Endometrial microvascular endothelial cells (primary cell): ENCODE measurements around the gene WRNIP1. TPM values are rescaled to one million over a fixed set of nuclear protein-coding genes. Genes with fewer than 3 reads are reported as not detected.

Experiments used
- in situ Hi-C: cut with HindIII; loops from 2 replicates; pipeline ENCODE4 v1.10.0; 2017; ENCODE audit warnings: low sequenced_read_pairs, low pct_unique_long_range_greater_than_20kb; ENCODE audit errors: inconsistent ontology term
- total RNA-seq: library from RNA; depleted of rRNA; stranded (reverse); fragments of >200 nt; gene quantifications from one replicate; pipeline ENCODE4 v1.2.3, GENCODE V29; 2015; ENCODE audit errors: inconsistent ontology term

Gene WRNIP1
- total RNA-seq, 1 donor from 2014 or later, result 61.1 TPM

- in situ Hi-C loops, result no loop called here
These were observed 12.1 kb downstream of the WRNIP1 start for GRCh38 chr6:2777249-2777648.

DNA sequence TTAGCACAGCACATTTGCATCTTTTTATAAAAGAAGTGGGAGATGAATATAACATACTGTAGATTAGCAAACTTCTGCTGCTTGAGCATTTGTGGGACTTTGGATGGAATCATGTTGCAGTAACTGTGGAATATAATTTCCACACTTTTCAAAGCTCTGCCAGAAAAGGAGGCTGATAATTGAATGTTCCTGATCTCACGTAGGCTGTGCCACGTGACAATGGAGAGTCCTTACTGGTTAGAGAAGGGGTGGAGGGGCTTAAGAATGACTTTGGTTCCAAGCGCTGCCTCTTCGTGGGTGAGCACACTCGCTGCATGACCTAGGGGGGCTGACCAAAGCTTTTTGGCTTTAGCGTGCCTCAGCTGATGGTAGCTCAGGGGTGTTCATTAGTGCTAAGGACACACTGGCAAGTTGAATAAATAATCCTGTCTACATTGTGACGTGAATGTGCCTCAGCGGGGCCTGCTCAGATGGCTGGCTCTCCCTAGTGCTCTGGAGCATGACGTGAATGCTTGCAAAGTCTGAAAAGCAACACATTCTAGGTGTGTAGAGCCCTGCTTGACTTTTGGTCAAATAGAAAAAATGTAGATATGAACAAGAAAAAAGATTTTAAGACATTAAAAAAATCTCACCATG lies 15.0 kb downstream of the WRNIP1 start:
- in situ Hi-C loops, result no loop called here

GRCh38 chr6:2781685-2782355 lies 16.6 kb downstream of the WRNIP1 start:
- in situ Hi-C loops, result no loop called here

DNA sequence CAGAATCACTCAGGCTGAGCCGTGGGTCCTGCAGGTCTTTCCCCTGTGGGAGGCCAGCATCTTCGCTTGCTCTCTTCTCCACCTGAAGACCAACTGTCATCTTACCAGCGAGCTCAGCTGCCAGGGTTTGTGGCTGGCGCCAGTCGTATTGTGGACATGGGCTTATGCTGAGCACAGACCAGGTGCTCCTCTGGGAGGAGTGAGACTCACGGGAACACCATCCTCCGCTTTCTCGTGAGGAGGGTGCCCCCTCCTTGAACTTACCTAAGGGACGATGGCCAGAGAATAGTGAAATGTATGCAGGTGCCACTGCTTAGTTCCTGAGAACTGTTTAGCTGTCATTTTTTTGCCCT lies 17.1 kb downstream of the WRNIP1 start:
- in situ Hi-C loops, result no loop called here

GRCh38 chr6:2782825-2783187 lies 17.6 kb downstream of the WRNIP1 start:
- in situ Hi-C loops, result no loop called here

DNA sequence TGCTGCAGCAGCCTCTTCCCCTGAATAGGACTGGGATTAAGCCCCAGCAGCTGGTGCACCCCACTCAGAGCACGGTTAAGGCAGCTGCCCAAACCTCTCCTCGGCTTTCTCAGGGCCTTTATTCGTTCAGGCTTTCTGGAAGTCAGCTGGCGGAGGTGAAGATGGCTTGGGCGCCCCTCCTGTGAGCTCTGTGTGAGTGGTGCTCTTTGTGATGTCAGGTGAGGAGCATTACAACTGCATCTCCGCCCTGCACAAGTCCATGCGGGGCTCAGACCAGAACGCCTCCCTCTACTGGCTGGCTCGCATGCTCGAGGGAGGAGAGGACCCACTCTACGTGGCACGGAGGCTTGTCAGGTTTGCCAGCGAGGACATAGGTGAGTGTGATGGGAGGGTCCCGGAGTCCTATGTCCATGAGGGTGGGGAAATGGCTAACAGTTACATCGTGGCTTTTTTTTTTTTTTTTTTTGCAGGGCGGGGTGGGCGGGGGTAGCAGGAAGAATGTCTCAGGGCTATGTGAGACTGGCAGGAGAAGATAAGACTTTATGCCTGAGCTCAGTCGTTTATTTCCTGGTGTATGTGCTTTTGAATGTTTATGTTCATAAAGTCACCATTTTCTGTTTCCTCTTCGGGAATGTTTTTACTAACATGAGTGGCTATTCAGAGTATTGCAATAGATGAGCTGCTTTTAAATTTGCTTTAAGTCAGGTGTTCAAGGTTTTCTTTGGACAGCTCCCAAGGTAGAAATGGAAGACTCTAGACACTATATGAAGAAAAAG lies 18.2 kb downstream of the WRNIP1 start:
- in situ Hi-C loops, result no loop called here

DNA sequence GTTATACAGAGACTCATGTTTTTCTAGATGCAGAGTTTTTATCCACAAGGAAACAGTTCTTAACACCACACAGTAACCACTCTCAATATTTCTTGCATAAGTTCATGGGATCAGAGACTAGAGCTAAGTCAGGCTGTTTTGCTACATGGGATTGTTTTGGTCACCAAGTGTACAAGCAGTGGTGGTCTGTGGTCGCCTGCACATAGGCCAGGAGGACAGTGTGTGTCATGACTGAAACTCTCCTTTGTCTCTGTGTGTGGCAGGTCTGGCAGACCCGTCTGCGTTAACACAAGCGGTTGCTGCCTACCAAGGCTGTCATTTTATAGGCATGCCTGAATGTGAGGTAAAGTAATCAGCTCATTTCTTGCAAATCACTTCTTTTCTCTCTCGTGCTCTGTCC lies 18.9 kb downstream of the WRNIP1 start:
- in situ Hi-C loops, result no loop called here

DNA sequence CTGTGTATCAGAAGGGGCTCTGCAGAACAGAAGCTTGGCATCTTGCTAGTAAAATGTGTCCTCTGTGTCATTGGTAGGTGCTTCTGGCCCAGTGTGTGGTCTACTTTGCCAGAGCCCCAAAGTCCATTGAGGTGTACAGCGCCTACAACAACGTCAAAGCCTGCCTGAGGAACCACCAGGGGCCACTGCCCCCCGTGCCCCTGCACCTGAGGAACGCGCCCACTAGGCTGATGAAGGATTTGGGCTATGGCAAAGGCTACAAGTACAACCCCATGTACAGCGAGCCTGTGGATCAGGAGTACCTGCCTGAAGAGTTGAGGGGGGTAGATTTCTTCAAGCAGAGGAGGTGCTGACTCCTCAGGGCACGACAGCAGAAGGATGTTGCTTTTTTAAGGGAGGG lies 19.7 kb downstream of the WRNIP1 start:
- in situ Hi-C loops, result no loop called here

GRCh38 chr6:2786269-2786668 lies 21.1 kb downstream of the WRNIP1 start:
- in situ Hi-C loops, result no loop called here

DNA sequence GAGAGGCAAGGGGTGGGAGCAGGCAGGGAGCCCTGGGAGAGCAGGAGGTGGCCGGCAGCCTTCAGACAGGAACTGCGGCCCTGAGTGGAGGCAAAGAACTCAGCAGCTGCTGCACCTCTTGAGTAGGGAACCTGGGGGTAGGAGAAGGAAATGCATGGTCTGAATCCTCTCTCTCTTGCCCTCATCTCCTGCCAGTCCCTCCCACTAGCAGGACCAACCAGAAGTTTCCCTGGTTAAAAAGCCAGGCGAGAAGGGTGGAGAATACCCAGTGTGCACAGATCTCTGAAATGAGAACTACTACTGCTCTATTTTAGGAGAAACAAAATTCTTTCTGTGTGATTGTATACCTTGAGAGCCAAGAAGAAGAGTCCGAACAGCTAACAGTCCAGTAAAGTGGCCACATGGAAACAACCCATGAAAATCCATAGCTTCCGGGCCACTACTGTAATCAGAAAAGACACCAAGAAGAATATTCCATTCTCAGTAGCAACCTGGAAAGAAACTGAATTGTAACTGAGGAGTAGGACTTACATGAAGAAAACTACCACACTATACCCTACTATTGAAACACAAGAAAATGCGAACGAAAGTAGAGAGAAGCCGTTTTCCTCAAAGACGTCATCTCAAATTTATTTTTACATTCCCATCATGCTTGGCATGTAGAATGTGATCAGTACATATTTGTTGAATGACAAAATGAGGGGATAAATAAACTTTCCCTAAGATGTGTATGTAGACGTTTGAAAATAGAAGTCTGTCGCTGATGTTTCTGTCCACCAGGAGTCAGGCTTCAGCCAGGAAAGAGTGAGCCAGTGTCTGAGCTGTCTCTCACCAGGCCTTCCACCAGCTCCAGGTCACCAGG lies 25.6 kb downstream of the WRNIP1 start:
- in situ Hi-C loops, result no loop called here

DNA sequence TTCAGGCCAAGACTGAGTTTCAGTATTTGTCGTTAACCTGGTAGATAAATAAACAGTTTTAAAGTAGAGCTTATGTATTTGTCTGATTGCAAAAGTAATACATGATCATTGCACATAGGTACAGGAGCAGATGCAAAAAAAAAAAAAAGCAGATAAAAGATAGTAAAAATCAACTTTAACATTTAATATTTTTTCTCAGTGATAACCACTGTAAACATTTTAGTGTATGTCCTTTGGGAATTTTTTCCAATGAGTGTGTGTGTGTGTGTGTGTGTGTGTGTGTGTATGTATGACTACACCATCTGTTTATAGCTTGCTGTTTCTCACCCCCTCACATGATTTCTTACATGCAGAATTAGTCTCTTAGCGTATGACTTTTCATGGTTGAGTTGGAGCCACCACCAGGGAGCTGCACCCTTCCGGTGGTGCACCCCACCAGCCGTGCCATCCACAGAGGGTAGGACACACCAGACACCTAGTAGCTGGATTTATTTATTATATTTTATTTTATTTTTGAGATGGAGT lies 26.3 kb downstream of the WRNIP1 start:
- in situ Hi-C loops, result no loop called here

- in situ Hi-C loops, result no loop called here
These were observed 27.3 kb downstream of the WRNIP1 start for GRCh38 chr6:2792330-2793110.

GRCh38 chr6:2793534-2794151 lies 28.4 kb downstream of the WRNIP1 start:
- in situ Hi-C loops, result no loop called here

DNA sequence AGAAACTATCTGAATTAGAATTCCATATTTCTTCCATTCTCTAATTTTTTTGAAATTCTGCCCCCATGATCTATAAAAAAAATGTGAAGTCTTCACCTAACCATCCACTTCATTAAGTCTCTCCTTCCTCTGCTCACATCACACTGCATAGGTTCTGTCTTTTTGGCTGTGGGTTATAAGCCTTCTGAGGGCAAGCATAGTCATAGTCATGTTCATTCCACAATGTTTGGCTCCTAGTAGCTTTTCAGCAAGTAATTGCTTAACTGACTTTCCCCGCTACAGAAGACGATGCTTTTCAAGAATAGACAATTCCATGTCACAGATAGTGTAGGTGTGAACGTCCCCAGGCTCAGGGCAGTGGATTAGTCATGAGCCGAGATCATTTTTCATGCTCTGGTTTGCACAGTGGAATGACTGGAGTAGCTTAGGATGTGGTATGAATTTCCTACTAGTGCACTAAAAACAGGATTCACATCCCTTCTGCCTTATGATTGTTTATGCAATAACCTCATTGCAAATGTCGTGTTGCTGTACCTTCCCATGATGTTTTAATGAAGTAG lies 29.1 kb downstream of the WRNIP1 start:
- in situ Hi-C loops, result no loop called here

DNA sequence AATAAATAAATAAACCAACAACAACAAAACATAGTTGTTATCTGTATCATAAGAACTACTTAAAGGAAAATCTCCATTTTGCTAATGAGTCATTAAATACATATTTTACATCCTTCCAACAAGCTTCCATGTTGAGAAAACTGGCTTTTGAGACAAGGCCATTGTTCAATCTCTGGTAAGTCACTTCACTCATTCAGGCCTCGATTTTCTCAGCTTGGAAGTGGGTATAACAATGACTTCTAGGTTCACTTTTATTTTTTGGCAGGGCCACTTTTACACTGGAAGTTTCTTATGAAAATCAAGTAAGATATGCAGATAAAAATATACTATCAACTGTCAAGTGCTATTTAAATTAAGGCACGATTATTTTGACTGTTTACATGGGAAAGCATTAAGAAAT lies 30.0 kb downstream of the WRNIP1 start:
- in situ Hi-C loops, result no loop called here

DNA sequence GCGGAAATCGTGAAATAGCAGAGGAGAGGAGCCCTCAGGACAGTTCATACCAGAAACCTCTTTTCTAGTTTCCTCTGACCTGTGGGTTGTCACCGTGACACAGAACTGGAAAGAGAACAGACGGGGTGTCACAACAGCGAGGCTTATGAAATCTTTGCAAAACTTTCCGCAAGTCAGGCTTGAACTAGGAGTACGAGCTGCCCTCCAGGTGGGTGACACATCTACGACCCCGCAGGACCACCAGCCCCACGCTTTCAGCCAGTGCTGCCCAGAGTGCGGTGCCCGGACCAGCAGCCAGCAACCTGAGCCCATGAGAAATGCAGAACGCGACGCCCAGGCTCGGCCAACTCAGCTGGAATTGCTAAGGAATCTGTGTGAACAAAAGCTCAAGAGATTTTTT lies 30.8 kb downstream of the WRNIP1 start:
- in situ Hi-C loops, result no loop called here

DNA sequence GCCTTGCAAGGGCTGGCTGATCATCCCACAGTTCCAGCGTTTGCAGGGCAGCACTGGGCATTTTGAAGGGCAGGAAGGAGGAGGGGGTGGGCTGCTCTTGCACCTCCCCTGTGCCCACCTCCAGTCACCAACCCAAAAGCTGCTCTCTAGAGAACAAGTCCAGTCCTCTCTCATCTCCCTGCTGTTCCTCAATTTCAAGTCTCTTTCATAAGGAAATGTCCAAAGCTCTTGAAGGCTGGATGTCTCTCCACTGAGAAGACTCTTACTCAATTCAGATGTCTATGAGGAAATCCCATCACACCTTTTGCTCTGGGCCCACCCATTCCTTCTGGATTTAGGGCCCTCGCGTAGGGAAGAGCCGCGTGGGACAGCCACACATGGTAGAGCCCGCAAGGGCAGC lies 31.7 kb downstream of the WRNIP1 start:
- in situ Hi-C loops, result no loop called here

GRCh38 chr6:2797564-2798031 lies 32.4 kb downstream of the WRNIP1 start:
- in situ Hi-C loops, result no loop called here
